GM12874 (cell line): ENCODE results near the gene MEX3A.
A peak's percentile ranks its signal among the peaks of the same experiment; 100 is the strongest.

ENCODE experiments used
- TF ChIP-seq, protein P1 (sequence below): IDR thresholded peaks from 2 replicates; pipeline ENCODE4 v1.5.1; 2011; ENCODE audit warnings: low read depth, mild to moderate bottlenecking, control low read depth, low read length, moderate library complexity; ENCODE audit not compliant: insufficient read depth

MEX3A gene

DNA sequence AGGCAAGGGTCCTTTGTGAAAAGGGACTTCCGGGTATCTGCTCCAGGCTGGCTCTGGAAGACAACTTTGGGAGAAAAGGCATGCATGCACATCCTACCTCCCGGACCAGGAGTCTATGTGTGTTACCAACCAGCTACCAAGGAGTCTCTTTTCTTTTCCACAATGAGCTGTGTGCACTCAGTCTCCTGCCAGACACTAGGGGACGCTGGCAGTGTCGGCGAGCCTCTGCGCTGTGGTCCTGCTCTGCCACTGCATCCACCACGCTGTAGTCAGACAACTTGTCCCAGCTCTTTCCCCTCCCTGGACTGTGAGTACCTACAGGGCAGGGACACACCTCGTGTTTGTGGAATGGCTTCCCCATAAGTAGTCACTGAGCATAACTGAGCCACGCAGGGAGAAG, 56.4 kb downstream of the MEX3A start:
- TF ChIP-seq, protein P1, sequence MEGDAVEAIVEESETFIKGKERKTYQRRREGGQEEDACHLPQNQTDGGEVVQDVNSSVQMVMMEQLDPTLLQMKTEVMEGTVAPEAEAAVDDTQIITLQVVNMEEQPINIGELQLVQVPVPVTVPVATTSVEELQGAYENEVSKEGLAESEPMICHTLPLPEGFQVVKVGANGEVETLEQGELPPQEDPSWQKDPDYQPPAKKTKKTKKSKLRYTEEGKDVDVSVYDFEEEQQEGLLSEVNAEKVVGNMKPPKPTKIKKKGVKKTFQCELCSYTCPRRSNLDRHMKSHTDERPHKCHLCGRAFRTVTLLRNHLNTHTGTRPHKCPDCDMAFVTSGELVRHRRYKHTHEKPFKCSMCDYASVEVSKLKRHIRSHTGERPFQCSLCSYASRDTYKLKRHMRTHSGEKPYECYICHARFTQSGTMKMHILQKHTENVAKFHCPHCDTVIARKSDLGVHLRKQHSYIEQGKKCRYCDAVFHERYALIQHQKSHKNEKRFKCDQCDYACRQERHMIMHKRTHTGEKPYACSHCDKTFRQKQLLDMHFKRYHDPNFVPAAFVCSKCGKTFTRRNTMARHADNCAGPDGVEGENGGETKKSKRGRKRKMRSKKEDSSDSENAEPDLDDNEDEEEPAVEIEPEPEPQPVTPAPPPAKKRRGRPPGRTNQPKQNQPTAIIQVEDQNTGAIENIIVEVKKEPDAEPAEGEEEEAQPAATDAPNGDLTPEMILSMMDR: peak; percentile 84

DNA sequence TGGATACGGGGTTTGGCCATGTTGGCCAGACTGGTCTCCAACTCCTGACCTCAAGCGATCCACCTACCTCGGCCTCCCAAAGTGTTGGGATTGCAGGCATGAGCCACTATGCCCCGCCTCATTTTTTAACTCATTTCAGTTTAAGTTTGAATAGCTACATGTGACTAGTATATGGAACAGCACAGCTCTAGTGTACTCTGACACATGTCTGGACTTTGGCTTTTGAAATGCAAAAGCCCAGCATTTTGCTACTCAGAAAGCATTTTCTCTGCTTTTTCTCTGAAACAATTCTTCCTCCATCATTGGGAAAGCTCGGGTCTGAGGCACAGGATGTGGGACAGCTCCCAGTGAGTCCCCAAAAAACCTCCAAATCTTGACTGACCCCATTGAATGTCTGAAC, 57.5 kb downstream of the MEX3A start:
- TF ChIP-seq, protein P1: no peak
